C4-2B (cell line): ENCODE measurements around the gene TOB1.
"Not testable (repeated sequence)": the region's sequence is repeated elsewhere in the genome, so short reads cannot be mapped to it uniquely, and the experiment has no call there.

ENCODE experiments used
- H3K27ac ChIP-seq: fragments of 450-650 bp; 2 replicates; pipeline ENCODE4 v1.5.1; 2017
- ZFX ChIP-seq: fragments of 450-650 bp; IDR thresholded peaks from 2 replicates; pipeline ENCODE4 v1.6.1; 2017
- TF ChIP-seq, protein P1 (sequence below): fragments of 450-650 bp; conservative IDR thresholded peaks from 2 replicates; pipeline ENCODE4 v1.5.1; 2017; ENCODE audit warnings: mild to moderate bottlenecking

TOB1 gene

DNA sequence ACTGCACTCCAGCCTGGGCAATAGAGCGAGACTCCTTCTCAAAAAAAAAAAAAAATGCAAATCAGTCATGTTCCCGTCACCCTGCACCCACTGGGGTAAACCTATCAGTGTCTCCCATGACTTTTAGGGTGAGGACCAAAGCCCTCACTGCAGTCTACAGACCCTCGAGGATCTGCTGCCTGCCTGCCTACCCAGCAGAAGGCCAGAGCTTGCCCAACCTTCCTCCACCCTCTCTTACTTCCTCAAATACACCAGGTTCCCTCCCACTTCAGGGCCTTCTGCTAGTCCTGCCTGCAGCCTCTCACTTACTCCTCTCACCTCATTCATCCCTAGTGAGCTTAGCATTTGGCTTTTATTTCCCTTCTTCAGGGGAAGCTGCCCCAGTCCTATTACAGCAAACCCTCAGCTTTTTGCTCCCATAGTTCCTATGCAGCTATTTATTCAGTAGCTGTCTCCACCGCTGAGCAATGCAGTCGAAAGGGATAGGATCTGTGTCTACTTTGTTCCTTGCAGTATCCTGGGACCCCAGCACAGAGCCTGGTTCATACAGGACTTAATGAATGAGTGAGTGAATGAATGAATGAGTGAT, 17.8 kb upstream of the TOB1 start:
- H3K27ac ChIP-seq, result no peak overlapping the region
- TF ChIP-seq, protein P1, sequence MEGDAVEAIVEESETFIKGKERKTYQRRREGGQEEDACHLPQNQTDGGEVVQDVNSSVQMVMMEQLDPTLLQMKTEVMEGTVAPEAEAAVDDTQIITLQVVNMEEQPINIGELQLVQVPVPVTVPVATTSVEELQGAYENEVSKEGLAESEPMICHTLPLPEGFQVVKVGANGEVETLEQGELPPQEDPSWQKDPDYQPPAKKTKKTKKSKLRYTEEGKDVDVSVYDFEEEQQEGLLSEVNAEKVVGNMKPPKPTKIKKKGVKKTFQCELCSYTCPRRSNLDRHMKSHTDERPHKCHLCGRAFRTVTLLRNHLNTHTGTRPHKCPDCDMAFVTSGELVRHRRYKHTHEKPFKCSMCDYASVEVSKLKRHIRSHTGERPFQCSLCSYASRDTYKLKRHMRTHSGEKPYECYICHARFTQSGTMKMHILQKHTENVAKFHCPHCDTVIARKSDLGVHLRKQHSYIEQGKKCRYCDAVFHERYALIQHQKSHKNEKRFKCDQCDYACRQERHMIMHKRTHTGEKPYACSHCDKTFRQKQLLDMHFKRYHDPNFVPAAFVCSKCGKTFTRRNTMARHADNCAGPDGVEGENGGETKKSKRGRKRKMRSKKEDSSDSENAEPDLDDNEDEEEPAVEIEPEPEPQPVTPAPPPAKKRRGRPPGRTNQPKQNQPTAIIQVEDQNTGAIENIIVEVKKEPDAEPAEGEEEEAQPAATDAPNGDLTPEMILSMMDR, result no peak
- TF ChIP-seq ZFX, result no peak

DNA sequence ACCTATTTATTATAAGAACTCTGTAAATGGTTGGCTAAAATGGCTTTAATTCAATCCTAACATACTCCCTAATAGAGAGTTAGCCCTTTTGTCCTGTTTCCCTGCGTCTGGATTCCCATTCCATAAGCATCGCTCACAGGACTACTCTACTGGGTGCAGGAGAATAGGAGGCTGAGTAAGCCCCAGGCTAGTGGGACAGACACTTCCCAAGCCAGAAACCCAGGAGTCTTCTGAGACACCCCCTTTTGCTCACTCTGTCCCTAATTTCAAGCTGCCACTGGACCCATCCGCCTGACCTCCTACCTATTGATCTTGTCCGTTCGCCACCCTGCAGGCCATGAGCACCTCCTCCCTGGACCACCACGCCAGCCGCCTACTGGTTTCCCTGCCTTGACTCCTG, 16.7 kb upstream of the TOB1 start:
- TF ChIP-seq, protein P1, result no peak
- no peak for TF ChIP-seq ZFX
- H3K27ac ChIP-seq, result no peak overlapping the region

DNA sequence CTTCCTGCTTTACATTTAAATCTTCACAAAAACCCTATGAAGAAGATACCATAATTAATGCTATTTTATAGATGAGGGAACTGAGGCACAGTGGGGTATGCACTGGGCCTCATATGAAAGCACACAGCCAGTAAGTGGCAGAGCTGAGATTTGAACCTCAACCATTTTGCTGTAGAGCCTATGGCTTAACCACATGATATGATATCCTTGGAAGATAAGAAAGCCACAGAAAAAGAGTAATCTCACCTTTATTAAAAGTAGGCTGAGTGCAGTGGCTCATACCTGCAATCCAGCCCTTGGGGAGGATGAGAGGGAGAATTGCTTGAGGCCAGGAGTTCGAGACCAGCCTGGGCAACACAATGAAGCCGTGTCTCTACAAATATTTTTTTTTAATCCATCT, 15.0 kb upstream of the TOB1 start:
- no peak overlapping the region for H3K27ac ChIP-seq
- TF ChIP-seq, protein P1, result no peak
- TF ChIP-seq ZFX, result no peak

DNA sequence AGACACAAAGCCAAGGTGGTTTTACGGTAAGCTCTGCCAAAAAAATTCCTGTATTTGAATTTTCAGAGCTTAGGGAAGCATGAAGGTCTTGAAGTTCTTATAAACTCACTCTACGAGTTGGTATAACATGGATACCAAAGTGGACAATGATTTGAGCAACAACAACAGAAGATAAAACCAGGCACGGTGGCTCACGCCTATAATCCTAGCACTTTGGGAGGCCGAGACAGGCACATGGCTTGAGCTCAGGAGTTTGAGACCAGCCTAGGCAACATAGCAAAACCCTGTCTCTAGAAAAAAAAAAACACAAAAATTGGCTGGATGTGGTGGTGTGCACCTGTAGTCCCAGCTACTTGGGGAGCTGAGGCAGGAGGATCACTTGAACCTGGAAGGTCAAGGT, 12.9 kb upstream of the TOB1 start:
- no peak for TF ChIP-seq ZFX
- TF ChIP-seq, protein P1, result no peak

DNA sequence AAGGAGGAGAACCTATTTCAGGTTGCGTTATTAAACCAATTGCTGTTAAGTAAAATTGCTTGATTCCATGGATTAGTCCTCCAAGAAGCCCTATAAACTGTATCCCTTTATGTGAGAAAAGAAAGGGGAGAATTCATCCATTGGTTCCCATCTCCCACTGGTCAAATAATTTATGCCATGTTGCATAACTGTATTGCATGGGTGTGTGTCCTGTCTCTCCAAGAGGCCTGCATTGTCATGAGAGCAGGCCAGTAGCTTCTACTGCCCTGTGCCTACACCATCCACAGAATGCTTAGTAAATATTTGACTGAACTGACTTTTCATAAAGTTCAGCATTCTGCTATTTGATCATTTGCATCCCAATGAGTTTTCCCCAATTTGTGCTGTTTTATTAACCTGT, 11.7 kb upstream of the TOB1 start:
- H3K27ac ChIP-seq, result no peak overlapping the region
- TF ChIP-seq, protein P1, result no peak
- no peak for TF ChIP-seq ZFX

More for the DNA sequence above, 12.9 kb upstream of the TOB1 start:
- H3K27ac ChIP-seq, result no peak overlapping the region

DNA sequence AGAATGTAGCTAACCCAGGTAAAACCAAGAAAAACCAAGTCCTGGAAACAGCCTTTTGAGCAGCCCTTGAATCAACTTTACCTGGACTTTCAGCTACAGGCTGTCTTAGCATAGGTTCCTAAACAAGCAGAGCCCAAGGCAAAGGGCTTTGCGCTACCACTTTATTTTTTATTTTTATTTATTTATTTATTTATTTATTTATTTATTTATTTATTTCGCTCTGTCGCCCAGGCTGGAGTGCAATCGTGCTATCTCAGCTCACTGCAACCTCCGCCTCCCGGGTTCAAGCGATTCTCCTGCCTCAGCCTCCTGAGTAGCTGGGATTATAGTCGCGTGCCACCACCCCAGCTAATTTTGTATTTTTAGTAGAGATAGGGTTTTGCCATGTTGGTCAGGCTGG, 10.9 kb upstream of the TOB1 start:
- not testable (repeated sequence) for H3K27ac ChIP-seq

DNA sequence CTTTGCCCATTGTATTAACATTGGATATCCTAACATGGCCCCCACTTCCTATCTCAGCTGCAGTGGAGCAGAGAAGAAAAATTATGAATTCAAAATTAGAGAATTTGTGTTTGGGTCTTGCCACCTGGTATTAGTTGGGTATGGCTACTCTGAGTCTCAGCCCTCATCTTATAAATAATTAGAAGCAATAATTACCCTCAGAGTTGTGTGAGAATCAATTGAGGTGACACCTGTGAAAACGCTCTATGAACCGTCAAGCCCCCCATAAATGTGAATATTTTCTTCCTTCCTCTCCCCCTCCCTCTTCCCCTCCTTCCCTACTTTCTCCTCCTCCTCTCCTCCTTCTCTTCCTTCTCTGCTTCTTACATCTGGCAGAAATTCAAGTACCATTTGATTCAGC, 8.9 kb upstream of the TOB1 start:
- no peak for TF ChIP-seq ZFX
- TF ChIP-seq, protein P1, result no peak
- no peak overlapping the region for H3K27ac ChIP-seq

DNA sequence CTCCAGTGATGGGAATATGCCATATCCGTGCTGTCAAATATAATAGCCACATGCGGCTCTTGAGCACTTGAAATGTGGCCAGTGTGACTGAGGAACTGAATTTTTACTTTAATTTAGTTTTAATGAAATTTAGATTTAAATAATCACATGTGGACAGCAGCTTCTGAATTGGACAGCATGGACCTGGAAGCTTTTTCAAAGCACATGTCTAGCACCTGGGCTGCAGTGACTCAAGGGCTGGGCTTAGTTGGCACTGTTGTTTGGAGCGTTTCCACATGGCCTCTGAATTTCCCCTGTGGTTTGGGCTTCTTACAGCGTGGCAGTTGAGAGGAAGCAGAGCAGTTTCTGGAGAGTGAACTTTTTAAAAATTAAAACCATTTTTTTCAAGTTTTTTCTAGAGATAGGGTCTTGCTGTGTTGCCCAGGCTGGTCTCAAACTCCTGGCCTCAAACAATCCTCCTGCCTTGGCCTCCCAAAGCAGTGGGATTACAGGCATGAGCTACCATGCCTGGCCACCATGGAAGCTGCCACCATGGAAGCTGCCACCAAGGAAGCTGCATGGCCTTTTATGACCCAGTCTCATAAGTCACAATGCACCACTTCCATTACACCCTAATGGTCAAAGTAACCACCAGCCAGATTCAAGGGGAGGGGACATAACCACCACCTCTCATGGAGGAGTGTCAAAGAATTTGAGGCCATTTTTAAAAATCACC, 6.7 kb upstream of the TOB1 start:
- H3K27ac ChIP-seq, result no peak overlapping the region
- TF ChIP-seq ZFX, result no peak
- TF ChIP-seq, protein P1, result no peak
